GM21529 (cell line): ENCODE measurements around the gene CCDC70.

Source experiments
- ATAC-seq: cut with Tn5 transposase; IDR thresholded peaks from one replicate; pipeline ENCODE4 v1.9.1; 2021; ENCODE audit not compliant: unreplicated experiment

The CCDC70 gene

GRCh38 chr13:51856998-51857397 lies 4.8 kb upstream of the CCDC70 start:
- ATAC-seq: no peak

- no peak for ATAC-seq
Observed at GRCh38 chr13:51858433-51859247, 3.1 kb upstream of the CCDC70 start.

- no peak for ATAC-seq
Observed at GRCh38 chr13:51862957-51863356, 1.2 kb downstream of the CCDC70 start.

DNA sequence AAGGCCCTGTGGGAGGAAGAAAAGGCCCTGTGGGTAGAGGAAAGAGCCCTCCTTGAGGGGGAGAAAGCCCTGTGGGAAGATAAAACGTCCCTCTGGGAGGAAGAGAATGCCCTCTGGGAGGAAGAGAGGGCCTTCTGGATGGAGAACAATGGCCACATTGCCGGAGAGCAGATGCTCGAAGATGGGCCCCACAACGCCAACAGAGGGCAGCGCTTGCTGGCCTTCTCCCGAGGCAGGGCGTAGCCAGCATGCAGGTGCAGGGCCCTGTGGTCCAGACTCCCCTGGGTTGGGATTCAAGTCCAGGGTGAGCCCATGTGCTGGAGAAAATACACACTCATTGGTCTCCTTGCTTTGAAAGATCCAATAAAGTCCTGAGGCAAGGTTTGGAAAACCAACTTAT lies 4.1 kb downstream of the CCDC70 start:
- ATAC-seq: no peak

- ATAC-seq: no peak
Observed at GRCh38 chr13:51867062-51867461, 5.3 kb downstream of the CCDC70 start.

DNA sequence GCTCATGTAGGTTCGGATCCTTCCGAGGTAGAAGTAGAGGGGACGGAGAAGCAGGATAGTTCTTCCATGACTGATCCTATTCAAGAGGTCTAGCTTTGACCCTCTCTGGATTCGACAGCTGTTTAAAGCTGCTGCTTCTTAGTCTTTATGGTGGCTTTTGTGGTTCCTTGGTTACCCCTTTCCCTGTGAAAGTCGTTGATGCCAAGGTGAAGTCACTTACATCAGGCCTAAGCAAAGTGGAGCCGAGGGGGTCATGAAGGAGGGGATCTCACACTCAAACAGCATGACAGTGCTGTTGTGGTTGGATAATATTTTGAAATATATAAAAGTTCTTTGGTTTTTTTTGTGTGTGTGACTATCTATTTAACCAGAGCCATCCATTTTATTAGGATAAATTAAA lies 8.1 kb downstream of the CCDC70 start:
- no peak for ATAC-seq

GRCh38 chr13:51870616-51871015 lies 8.8 kb downstream of the CCDC70 start:
- ATAC-seq: no peak

DNA sequence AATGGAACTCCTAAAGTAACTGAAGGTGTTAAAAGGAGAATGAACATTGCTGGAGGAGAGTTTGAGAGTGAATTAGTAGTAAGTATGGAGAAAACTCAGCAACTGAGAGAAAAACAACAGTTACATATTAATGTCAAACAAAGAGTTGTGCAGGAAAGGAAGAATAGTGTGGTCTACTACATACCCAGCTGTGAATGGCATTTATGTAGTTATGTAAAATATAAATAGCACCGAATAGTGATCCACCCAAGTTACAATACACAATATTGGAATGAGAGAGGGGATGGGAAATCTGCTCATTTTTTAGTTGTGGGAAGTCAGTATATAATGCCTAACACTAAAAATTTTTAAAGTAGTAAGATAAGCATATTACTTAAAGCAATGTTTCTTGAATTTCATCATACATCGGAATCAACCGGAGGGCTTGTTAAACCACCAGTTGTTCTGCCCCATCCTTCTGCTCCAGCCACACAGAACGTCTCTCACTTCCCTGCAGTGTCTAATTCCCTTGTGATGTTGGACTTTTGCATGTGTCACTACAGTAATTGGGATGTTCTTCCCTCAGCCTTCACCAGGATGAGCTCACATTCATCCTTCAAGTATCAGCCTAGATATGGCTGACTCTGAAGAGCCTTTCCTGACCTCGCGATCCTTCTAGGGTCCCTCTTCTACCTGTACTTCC lies 11.5 kb downstream of the CCDC70 start:
- ATAC-seq: no peak

- no peak for ATAC-seq
Observed at GRCh38 chr13:51873837-51874236, 12.1 kb downstream of the CCDC70 start.

- ATAC-seq: no peak
Observed at GRCh38 chr13:51874651-51875050, 12.9 kb downstream of the CCDC70 start.

DNA sequence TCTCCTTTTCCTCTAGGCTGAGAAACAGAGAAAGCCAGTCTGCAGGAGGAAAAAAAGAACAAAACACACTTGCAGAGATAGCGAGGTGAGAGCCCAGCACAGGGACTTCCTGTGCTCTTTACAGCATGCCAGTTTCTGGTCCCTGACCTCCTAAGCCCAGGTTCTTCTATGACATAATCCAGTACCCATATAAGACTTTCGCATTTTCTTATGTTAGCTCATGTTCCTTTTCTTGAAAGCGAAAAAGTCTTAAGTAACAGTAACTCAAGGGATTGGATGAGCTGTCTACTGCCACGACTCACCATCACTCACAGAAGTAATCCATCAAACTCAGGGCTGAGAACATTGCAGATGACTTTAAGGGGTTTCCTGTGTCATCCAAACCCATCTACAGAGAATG lies 17.4 kb downstream of the CCDC70 start:
- no peak for ATAC-seq

GRCh38 chr13:51881296-51881695 lies 19.5 kb downstream of the CCDC70 start:
- ATAC-seq: no peak

DNA sequence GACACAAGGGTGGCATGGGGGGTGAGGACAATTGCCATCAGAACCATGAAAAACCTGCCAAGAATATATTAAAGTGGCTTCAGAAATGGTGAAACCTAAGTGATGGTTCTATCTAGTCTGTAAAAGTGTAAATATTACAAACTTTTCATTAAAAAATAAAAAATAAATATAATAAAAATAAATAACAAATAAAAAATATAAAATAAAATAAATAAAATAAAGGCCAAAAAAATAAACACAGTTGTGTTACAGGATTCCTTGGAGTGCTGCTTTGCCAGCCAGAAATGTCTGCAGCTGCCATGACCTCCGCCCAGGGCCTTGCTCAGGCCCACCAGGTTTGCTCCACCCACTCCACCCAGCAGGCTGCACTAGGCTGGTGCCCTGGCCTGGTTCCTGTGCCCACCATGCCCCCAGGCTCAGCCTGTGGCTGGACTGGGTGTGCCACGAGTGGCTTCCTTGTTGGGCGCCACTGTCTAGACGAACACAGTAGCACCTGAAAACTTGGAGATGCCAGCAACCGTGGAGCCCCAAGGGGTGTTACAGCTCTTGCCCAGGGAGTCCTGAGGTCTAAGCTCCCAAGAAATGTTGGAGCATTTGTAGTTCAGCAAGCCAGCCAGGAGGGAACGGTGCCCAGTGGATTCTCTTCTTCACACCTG lies 20.9 kb downstream of the CCDC70 start:
- ATAC-seq: no peak

DNA sequence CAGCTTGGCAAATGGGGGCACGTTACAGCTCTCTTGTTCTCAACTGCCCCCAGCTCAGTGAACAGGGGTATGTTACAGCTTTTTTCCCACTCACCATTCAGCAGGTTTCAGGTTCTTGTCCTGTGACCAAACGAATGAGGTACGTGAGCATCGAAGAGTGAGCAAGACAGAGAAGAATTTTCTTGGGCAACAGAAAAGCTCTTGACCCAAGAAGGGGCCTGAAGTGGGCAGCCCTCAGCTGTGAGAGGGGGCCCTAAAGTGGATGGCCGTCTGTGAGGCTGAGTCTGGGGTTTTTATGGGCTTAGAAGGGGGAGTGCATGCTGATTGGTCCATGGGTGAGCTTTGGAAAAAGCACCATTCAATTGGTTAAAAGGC lies 21.4 kb downstream of the CCDC70 start:
- no peak for ATAC-seq

DNA sequence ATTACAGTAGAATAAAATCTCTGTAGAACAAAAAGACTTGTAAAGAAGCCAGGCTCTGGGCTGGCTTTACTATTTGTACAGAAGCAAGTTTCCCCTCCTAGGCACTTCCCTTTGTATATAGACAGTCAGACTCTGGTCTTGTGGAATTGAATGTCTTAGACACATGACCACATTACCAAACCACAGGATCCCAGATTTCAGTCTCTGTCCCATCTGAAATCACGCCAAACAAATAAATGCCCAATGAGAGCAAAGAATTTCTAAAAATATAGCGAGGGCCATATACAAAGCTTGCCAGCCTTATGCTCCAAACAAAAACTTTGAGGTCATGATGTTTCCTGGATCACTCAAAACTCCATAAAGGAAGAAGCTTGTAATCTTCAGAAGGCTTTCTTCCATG lies 23.9 kb downstream of the CCDC70 start:
- no peak for ATAC-seq

- no peak for ATAC-seq
Observed at GRCh38 chr13:51887468-51887867, 25.7 kb downstream of the CCDC70 start.

DNA sequence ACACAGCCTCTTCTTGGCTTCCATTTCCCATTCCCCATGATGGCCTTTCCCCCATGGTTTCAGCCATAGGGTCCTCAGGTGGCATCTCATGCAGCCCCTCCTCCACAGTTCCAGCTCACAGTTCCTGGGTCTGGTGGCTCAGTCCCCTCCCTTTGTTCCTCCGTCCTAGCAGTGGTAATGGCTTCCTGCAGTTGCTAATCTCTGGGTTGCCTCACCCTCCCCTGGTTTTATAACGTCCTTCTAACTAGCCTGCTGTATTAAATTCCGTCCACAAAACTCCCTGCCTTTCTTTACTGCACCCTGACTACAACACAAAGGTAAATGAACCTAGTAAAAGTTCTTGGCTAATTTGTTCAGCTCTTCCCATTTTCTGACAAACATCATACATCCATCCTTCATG lies 30.9 kb downstream of the CCDC70 start:
- ATAC-seq: no peak

GRCh38 chr13:51894239-51894638 lies 32.5 kb downstream of the CCDC70 start:
- ATAC-seq: no peak

GRCh38 chr13:51895906-51896888 lies 34.4 kb downstream of the CCDC70 start:
- ATAC-seq: no peak

DNA sequence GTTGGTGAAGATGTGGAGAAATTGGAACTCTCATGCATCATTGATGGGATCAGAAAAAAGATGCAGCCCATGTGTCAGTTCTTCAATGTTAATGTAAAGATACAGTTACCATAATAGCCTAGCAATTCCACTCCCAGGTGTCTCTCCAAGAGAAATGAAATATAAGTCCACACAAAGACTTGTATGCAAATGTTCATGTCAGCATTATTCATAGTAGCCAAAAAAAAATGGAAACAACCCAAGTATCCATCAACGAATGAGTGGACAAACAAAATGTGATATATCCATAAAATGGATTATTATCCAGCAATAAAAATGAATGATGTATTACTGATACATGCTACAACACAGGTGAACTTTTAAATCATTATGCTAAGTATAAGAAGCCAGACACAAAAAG lies 38.7 kb downstream of the CCDC70 start:
- ATAC-seq: no peak

DNA sequence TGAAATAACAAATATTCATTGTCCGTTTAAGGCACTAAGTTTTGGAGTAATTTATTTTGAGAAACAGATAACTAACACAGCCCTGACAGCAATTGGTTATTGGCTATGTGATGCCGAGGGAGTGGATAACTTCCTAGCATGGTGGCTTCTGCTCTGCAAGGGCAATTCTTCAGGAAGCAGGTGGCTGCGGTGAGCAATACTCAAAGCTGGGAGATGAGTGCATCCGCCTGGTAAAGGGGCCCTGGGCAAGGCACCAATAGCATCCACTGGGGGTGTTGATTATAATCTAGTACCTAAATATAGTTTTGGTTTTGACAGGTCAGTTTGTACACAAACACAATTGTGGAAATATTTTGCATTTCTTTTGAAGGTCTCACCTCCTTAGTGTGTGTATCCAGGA lies 41.0 kb downstream of the CCDC70 start:
- no peak for ATAC-seq
